Activated CD8-positive, alpha-beta memory T cell treated with anti-CD3 and anti-CD28 coated beads, Interleukin-2, amount 50 U/mL, for 4 hours (primary cell): ENCODE results near the gene SLC2A5.

ENCODE experiments used
- DNase-seq: peaks from one replicate; pipeline ENCODE4 v3.0.0-alpha.2; 2020

SLC2A5 gene

DNA sequence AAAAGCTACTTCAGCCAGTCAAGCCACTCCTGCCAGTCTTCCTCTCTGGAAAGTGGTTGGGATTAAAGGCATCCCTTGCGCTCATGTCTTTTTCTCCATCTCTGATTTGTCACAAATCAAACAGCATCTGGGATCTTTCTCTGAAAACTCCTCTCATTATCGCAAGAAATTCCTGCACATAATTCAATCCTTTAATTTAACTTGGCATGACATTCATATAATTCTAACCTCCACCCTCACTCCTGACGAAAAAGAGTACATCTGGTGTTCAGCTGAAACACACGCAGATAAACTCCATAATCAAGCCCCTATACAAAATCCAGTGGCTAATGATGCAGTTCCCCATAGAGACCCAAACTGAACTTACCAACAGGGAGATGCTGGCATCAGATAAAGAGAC is 19.4 kb upstream of the SLC2A5 start:
- DNase-seq: no peak

- DNase-seq: no peak
These were observed 18.1 kb upstream of the SLC2A5 start for GRCh38 chr1:9087411-9088125.

GRCh38 chr1:9086796-9087195 is 17.4 kb upstream of the SLC2A5 start:
- DNase-seq: no peak

GRCh38 chr1:9086045-9086444 is 16.6 kb upstream of the SLC2A5 start:
- no peak for DNase-seq

DNA sequence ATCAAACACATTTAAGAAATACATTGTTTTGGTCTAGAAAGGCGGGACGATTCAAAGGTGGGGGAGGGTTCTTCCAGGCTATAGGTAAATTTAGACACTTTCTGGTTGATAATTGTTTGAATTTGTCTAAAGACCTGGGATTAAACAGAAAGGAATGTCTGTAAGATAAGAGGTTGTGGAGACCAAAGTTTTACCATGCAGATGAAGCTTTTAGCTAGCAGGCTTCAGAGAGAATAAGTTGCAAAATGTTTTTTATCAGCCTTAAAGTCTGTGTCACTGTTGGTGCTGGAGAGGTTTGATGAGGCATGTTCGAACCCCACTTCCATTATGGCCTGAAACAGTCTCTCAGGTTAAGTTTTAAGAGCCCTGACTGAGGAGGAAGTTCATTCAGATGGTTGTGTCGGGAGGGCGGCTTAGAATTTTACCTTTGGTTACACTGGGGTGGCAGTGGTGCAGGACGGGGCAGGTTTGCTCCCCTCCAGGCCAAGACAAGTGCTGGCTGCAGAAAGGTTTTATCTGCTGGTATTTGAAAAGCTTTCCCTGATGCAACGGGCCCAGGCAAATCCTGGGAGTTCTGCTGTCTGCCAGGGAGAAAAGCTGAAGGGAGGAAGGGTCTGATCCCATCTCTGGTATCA is 16.0 kb upstream of the SLC2A5 start:
- DNase-seq: no peak

GRCh38 chr1:9084906-9085305 is 15.5 kb upstream of the SLC2A5 start:
- no peak for DNase-seq

- no peak for DNase-seq
These were observed 12.0 kb upstream of the SLC2A5 start for GRCh38 chr1:9081473-9081872.

GRCh38 chr1:9080705-9081291 is 11.4 kb upstream of the SLC2A5 start:
- no peak for DNase-seq

GRCh38 chr1:9079988-9080704 is 10.7 kb upstream of the SLC2A5 start:
- DNase-seq: no peak

DNA sequence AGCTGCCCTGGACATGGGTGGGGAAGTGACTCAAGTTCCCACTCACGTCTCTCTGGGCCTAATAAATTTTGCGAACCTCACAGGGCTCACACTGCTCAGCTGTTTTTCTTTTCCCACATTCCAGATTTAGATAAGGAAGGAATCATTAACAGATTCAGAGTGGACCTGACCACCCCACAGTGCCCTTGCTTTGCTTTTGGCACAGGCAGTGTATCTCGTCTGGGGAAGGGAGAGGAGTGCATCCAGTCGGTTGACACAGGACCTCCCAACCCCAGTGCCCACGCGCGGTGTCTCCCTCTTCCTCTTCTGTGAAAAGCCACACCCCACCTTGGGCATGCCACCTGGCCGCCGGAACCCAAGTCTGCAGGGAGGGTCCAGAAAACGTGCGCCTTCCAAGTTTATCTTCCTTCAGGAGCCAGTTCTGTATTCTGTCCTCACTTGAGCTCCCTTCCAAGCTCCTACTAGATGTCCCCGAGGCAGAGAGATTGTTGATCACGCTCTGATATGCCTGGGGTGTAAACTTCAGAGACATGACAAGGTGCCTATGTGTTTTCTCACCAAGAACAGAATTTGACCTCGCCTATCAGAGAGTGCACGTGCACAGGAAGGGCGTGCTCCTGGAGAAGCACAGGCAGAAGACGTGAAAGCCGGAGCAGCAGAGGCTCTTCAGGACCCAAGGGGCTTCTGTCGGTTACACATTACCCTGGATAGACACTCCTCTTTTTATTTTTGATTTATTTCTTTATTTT is 9.5 kb upstream of the SLC2A5 start:
- DNase-seq: no peak

GRCh38 chr1:9078015-9078751 is 8.7 kb upstream of the SLC2A5 start:
- DNase-seq: no peak

GRCh38 chr1:9075022-9075421 is 5.6 kb upstream of the SLC2A5 start:
- DNase-seq: no peak

- no peak for DNase-seq
These were observed 3.7 kb upstream of the SLC2A5 start for GRCh38 chr1:9073143-9073542.

DNA sequence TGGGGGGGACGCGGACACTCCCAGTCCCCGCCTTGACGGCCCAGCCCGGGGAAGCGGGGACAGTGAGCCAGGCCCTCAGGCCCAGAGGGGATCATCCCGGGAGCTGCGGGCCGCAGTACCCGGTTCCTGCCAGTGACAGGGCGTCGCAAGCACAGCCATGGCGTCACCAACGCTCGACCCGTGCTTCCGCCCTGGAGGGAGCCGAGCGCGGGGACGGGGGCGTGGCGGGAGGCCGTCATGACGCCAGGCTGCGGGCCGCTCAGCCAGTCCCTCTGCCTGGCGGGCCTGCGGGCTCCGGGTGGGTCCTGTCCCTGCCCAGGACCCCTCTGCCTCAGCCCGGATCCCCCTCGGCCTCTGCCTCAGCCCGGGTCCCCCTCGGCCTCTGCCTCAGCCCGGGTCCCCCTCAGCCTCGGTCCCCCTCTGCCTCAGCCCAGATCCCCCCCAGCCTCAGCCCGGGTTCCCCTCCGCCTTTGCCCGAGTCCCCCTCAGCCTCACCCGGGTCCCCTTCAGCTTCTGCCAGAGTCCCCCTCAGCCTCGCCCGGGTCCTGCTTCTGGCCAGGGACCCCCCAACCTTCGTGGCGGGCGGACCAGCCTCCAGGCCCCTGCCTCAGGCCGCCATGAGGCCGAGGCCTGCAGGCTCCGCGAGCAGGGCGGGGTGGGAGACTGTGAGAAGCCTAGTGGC is 2.3 kb upstream of the SLC2A5 start:
- no peak for DNase-seq

GRCh38 chr1:9070486-9070885 is 1.1 kb upstream of the SLC2A5 start:
- no peak for DNase-seq

GRCh38 chr1:9068981-9069325 is 482 bp downstream of the SLC2A5 start:
- DNase-seq: no peak

DNA sequence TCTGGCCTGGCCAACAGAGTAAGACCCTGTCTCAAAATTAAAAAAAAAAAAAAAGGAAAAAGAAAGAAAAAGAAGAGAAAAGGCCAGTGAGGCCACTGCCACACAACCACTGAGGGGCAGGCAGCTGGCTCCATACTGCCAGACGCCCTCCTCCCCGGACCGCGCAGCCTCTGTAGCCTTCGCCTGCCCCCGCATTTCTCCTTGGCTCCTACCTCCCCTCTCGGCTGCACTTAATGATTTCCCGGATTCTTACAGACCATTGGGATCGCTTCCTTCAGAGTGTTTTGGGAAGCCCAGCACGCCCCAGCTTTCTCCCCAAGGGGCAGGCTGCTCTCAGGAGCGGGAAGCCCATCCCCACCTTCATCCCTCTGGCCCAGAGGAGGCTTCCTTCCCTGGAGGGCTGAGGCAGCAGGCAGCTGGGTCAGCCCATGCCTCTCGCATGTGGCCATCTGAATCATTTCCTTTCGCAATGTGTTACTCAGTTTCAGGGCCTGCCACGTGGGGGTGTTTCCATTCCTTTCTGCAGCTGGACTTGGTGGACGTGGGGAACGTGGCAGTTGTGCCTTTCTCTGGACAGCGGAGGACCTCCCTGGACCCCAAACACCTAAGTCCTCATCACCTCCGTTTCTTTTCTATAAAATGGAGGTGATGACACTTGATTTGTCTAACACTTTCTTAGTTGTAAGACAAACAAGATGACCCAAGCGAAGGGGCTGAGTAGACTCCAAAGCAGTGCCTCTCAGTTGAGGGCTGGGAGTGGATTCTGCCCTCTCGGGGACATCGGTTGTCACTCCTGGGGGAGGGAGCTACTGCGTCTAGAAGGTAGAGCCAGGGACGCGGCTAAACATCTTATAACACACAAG is 2.3 kb downstream of the SLC2A5 start:
- DNase-seq: no peak

DNA sequence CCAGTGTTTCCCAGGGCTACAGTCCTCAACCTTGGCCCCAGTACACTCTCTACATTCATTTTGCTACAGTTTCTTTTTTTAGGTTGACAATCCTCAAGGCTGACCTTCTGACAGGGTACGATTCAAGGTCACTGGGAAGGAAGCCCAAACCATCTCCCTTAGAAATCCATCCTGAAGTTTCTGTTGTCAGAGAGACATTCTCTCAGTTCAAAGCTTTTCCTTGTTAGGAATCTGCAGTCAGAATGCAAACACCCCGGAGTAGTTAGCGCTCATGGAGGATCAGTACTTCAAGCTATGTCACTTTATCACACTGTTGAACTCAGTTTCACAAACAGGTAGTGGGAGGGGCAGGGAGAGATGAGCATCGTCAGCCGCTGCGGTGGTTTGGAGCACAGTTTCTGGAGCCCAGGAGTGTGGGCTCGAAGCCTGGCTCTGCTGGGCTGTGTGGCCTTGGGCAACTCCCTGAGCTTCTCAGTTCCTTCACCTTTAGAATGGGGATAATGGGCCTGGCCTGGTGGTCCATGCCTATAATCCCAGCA is 4.2 kb downstream of the SLC2A5 start:
- DNase-seq: no peak

DNA sequence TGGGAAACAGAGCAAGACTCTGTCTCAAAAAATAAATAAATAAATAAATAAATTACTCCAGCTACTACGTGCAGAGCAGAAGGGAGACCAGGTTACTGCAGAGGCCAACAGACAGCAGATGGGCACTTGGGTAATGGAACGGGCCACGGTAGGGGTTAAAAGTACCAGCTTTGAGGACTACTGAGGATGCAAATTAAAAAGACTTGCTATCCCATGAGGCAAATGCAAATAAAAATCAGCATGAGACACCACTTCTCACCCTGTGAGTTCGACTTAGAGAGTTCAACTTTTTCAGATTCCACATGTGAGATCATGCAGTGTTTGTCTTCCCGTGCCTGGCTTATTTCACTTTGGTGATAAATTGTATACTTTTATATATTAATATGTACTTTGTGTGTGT is 6.6 kb downstream of the SLC2A5 start:
- DNase-seq: no peak

DNA sequence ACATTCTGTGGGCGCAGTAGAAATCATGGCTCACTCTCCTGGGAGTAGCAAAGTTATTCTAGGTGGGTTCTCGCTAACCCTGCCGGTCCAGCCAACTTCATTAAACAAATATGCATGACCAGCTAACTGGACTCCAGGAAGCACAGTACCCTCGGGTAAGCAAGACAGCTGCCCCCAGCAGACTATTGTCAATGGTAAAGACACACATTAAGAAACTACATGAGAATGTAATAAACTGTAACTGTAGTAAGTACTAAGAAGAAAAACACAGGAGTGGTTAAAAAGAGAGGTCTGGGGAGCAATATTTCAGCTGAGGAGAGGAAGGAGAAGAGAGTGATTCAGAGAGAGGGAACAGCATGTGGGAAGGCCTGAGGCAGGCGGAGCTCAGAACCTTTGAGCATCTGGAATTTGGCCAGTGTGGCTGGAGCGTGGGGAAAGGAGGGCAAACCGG is 7.4 kb downstream of the SLC2A5 start:
- DNase-seq: no peak
